Smooth muscle cell (in vitro differentiated cells): ENCODE data around the gene FBP1. TPM values are rescaled to one million over a fixed set of nuclear protein-coding genes. Genes with fewer than 3 reads are reported as not detected.

Source experiments
- DNase-seq: peaks from one replicate; lab custom pipeline; 2025; ENCODE audit not compliant: unreplicated experiment; lab: John Stamatoyannopoulos, UW
- H2AFZ ChIP-seq: fragments of 200-600 bp; sonication (generic); 2 replicates; pipeline ENCODE4 v1.6.0; 2016; ENCODE audit warnings: antibody characterized with exemption, low read depth, mild to moderate bottlenecking
- H3F3A ChIP-seq: fragments of 200-600 bp; sonication (generic); 2 replicates; pipeline ENCODE4 v1.6.0; 2017; ENCODE audit warnings: antibody characterized with exemption, low read depth
- H3K27ac ChIP-seq: fragments of 200-600 bp; sonication (generic); 2 replicates; pipeline ENCODE4 v1.5.1; 2016; ENCODE audit warnings: low read depth, mild to moderate bottlenecking
- H3K27me3 ChIP-seq: fragments of 200-600 bp; sonication (generic); 2 replicates; pipeline ENCODE4 v1.6.1; 2016; ENCODE audit warnings: low read depth, mild to moderate bottlenecking
- H3K36me3 ChIP-seq: fragments of 200-600 bp; sonication (generic); 2 replicates; pipeline ENCODE4 v1.5.1; 2016; ENCODE audit warnings: low read depth
- H3K4me1 ChIP-seq: fragments of 200-600 bp; sonication (generic); 2 replicates; pipeline ENCODE4 v1.5.1; 2016; ENCODE audit warnings: low read depth
- H3K4me2 ChIP-seq: fragments of 200-600 bp; sonication (generic); 2 replicates; pipeline ENCODE4 v1.6.0; 2016; ENCODE audit warnings: mild to moderate bottlenecking
- H3K4me3 ChIP-seq: fragments of 200-600 bp; sonication (generic); 2 replicates; pipeline ENCODE4 v1.5.1; 2016; ENCODE audit warnings: mild to moderate bottlenecking
- H3K79me2 ChIP-seq: fragments of 200-600 bp; sonication (generic); 2 replicates; pipeline ENCODE4 v1.6.0; 2016; ENCODE audit warnings: low read depth, mild to moderate bottlenecking
- H3K9ac ChIP-seq: fragments of 200-600 bp; sonication (generic); 2 replicates; pipeline ENCODE4 v1.6.0; 2016; ENCODE audit warnings: low read depth
- H3K9me3 ChIP-seq: fragments of 200-600 bp; sonication (generic); replicated peaks from 2 replicates; pipeline ENCODE4 v1.5.1; 2016; ENCODE audit warnings: low read depth
- H4K20me1 ChIP-seq: fragments of 200-600 bp; sonication (generic); 2 replicates; pipeline ENCODE4 v1.6.0; 2016; ENCODE audit warnings: low read depth
- CTCF ChIP-seq: fragments of 200-600 bp; sonication (generic); IDR thresholded peaks from 2 replicates; pipeline ENCODE4 v1.5.1; 2017; ENCODE audit warnings: borderline replicate concordance, mild to moderate bottlenecking, antibody characterized with exemption; ENCODE audit not compliant: insufficient read depth, poor library complexity, severe bottlenecking
- WGBS: methylation state at CpG from one replicate; pipeline ENCODE4 v1.1.7; 2016; ENCODE audit warnings: low lambda C conversion rate; 5-methylcytosine and 5-hydroxymethylcytosine counted together
- polyA plus RNA-seq: library from polyadenylated mRNA; unstranded; fragments of >200 nt; fragmentation: Nextera tagmentation; extraction: Ambion mirVana; gene quantifications from 2 replicates; pipeline ENCODE4 v1.2.1, GENCODE V29; 2016
- total RNA-seq: library from RNA; depleted of rRNA; stranded (reverse); fragments of >200 nt; gene quantifications from 2 replicates; pipeline ENCODE4 v1.2.3, GENCODE V29; 2014

The FBP1 gene
- total and polyA plus RNA-seq, 2 experiments from 2014 or later: 0.22 to 0.70 TPM

- H2AFZ ChIP-seq: peak overlapping the region; percentile 66
- H4K20me1 ChIP-seq: no peaks in the 10 kb centered on the region
- peaks cover 17% of the 10 kb centered on the region for H3K4me1 ChIP-seq
- no peak overlapping the region for H3K27ac ChIP-seq
- no peaks in the 10 kb centered on the region for H3K79me2 ChIP-seq
- no peak overlapping the region for H3K4me2 ChIP-seq
- DNase-seq: no peak
- no peak for TF ChIP-seq CTCF
- no peaks in the 10 kb centered on the region for H3F3A ChIP-seq
- no peak overlapping the region for H3K9ac ChIP-seq
- no peaks in the 10 kb centered on the region for H3K36me3 ChIP-seq
- H3K4me3 ChIP-seq: no peak overlapping the region
- 76% methylated on average over 6 of the region's 6 CpGs for WGBS
- H3K27me3 ChIP-seq: no peaks in the 10 kb centered on the region
- H3K9me3 ChIP-seq: no peaks in the 10 kb centered on the region
Observed at GRCh38 chr9:94656200-94656599, 16.9 kb upstream of the FBP1 start.

GRCh38 chr9:94655739-94656138 is 16.4 kb upstream of the FBP1 start:
- H3K79me2 ChIP-seq: no peaks in the 10 kb centered on the region
- H3K4me2 ChIP-seq: no peak overlapping the region
- H3K9me3 ChIP-seq: no peaks in the 10 kb centered on the region
- peak overlapping the region; percentile 66 for H2AFZ ChIP-seq
- WGBS: 91% methylated on average over 10 of the region's 10 CpGs
- no peak overlapping the region for H3K27ac ChIP-seq
- no peak overlapping the region for H3K9ac ChIP-seq
- H3K4me1 ChIP-seq: peaks cover 17% of the 10 kb centered on the region
- H3F3A ChIP-seq: no peaks in the 10 kb centered on the region
- H3K36me3 ChIP-seq: no peaks in the 10 kb centered on the region
- TF ChIP-seq CTCF: no peak
- H3K27me3 ChIP-seq: no peaks in the 10 kb centered on the region
- no peak overlapping the region for H3K4me3 ChIP-seq
- no peaks in the 10 kb centered on the region for H4K20me1 ChIP-seq
- DNase-seq: no peak

GRCh38 chr9:94654165-94654894 is 15.0 kb upstream of the FBP1 start:
- Histone ChIP-seq H4K20me1 (no peaks in the 10 kb centered on the region), H3K4me1 (peaks cover 17% of the 10 kb centered on the region), H3K36me3 (no peaks in the 10 kb centered on the region), H3K9ac (no peak overlapping the region), H3K4me2 (no peak overlapping the region), H3K27ac (no peak overlapping the region), H3K4me3 (no peak overlapping the region), H3K79me2 (no peaks in the 10 kb centered on the region), H3F3A (no peaks in the 10 kb centered on the region), H3K27me3 (no peaks in the 10 kb centered on the region), H3K9me3 (no peaks in the 10 kb centered on the region), H2AFZ (no peak overlapping the region)
- no peak for TF ChIP-seq CTCF
- WGBS: 87% methylated on average over 10 of the region's 10 CpGs
- no peak for DNase-seq

- Histone ChIP-seq H3K4me3 (no peak overlapping the region), H3K4me2 (no peak overlapping the region), H3K9ac (no peak overlapping the region), H3F3A (no peaks in the 10 kb centered on the region), H4K20me1 (no peaks in the 10 kb centered on the region), H3K27me3 (no peaks in the 10 kb centered on the region), H3K27ac (no peak overlapping the region), H2AFZ (no peak overlapping the region), H3K79me2 (no peaks in the 10 kb centered on the region), H3K36me3 (no peaks in the 10 kb centered on the region), H3K4me1 (peaks cover 5% of the 10 kb centered on the region), H3K9me3 (no peaks in the 10 kb centered on the region)
- no peak for DNase-seq
- no peak for TF ChIP-seq CTCF
- over 99% methylated on average over 4 of the region's 4 CpGs for WGBS
Observed at GRCh38 chr9:94650949-94651348, 11.6 kb upstream of the FBP1 start.
